HepG2 (cell line): Measurements from ENCODE around the gene TRIM8. TPM values are rescaled to one million over a fixed set of nuclear protein-coding genes. Genes with fewer than 3 reads are reported as not detected.

Source experiments
- ATAC-seq: fragments of 200-7000 bp; cut with Tn5 transposase; 3 replicates; pipeline ENCODE4 v1.9.1; 2020; ENCODE audit warnings: mild to moderate bottlenecking, moderate library complexity
- BruUV-seq: library from RNA; stranded (reverse); fragments of 400-500 nt; replicated peaks from 2 replicates; lab custom pipeline; 2021; lab: Mats Ljungman, UMichigan
- CTCF ChIA-PET: fragments of 300-600 bp; formaldehyde crosslinking; extraction: SDS; loops from one replicate; lab custom pipeline; 2021; ENCODE audit warnings: low total read pairs, inconsistent platforms, low intra/inter-chr PET ratio; lab: Yijun Ruan, JAX
- POLR2A ChIA-PET: fragments of 350-600 bp; sonication (Branson Sonifier 250); formaldehyde crosslinking; loops from one replicate; lab custom pipeline; 2020; ENCODE audit warnings: antibody characterized with exemption, inconsistent platforms; lab: Yijun Ruan, JAX
- DNase-seq: peaks from one replicate; pipeline ENCODE4 v3.0.0-alpha.2; 2015; ENCODE audit warnings: low spot score
- FAIRE-seq: peaks from 3 replicates; lab custom pipeline; 2011; peaks lifted over from hg19 to GRCh38; lab: Jason Lieb, UNC
- H2AFZ ChIP-seq: one replicate; pipeline ENCODE4 v1.6.1; 2011; ENCODE audit warnings: low read length, inconsistent platforms
- H3K27ac ChIP-seq: fragments of 300-600 bp; 3 replicates; pipeline ENCODE4 v1.8.0; 2011; ENCODE audit warnings: mixed run types, mild to moderate bottlenecking, mixed read lengths, low read length, inconsistent platforms; ENCODE audit not compliant: insufficient read depth; ENCODE audit errors: extremely low read length
- H3K27me3 ChIP-seq, 2 experiments: fragments of 200-600 bp in 1 of 2; 2 replicates in 1 of 2; 3 replicates in 1 of 2; pipeline versions ENCODE4 v1.6.0 to v1.8.0; 2011; ENCODE audit warnings: low read length in 2 of 2, mild to moderate bottlenecking in 2 of 2, moderate library complexity in 2 of 2, inconsistent platforms in 1 of 2; ENCODE audit not compliant: insufficient read depth in 2 of 2, control insufficient read depth in 1 of 2
- H3K36me3 ChIP-seq, 2 experiments: fragments of 200-600 bp in 1 of 2; replicated peaks in 1 of 2; 2 replicates in 1 of 2; 3 replicates in 1 of 2; pipeline versions ENCODE4 v1.5.1 to v1.8.0; 2011; ENCODE audit warnings: low read length in 2 of 2, inconsistent platforms in 1 of 2; ENCODE audit not compliant: insufficient read depth in 2 of 2, control insufficient read depth in 1 of 2
- H3K4me1 ChIP-seq: 2 replicates; pipeline ENCODE4 v1.5.1; 2012; ENCODE audit warnings: low read length, inconsistent platforms; ENCODE audit not compliant: insufficient read depth
- H3K4me2 ChIP-seq: 2 replicates; pipeline ENCODE4 v1.6.0; 2011; ENCODE audit warnings: low read depth, low read length, inconsistent platforms
- H3K4me3 ChIP-seq, 3 experiments: fragments of 200-600 bp in 1 of 3; sonication (generic), shearing (Covaris generic) in 1 of 3; replicated peaks in 1 of 3; 2 replicates each; pipeline ENCODE4 v1.5.1; 2011 to 2016; ENCODE audit warnings: low read length in 3 of 3, inconsistent platforms in 2 of 3, low read depth in 2 of 3, mild to moderate bottlenecking in 2 of 3, control low read depth in 1 of 3, mixed read lengths in 1 of 3; ENCODE audit not compliant: insufficient read depth in 1 of 3
- H3K79me2 ChIP-seq: one replicate; pipeline ENCODE4 v1.6.1; 2011; ENCODE audit warnings: low read length, inconsistent platforms; ENCODE audit not compliant: insufficient read depth
- H3K9ac ChIP-seq: 2 replicates; pipeline ENCODE4 v1.6.0; 2011; ENCODE audit warnings: mild to moderate bottlenecking, low read depth, low read length, inconsistent platforms; ENCODE audit not compliant: insufficient read depth
- H3K9me3 ChIP-seq: 2 replicates; pipeline ENCODE4 v1.5.1; 2012; ENCODE audit warnings: mild to moderate bottlenecking, low read length
- H4K20me1 ChIP-seq: 2 replicates; pipeline ENCODE4 v1.6.0; 2011; ENCODE audit warnings: inconsistent platforms, mild to moderate bottlenecking, low read length, moderate library complexity; ENCODE audit not compliant: insufficient read depth
- CHCHD3 ChIP-seq: sonication (generic); formaldehyde crosslinking; IDR thresholded peaks from 2 replicates; pipeline ENCODE4 v1.8.0; 2022; ENCODE audit warnings: mild to moderate bottlenecking, missing genetic modification reagents, moderate library complexity
- FOXA3 ChIP-seq: IDR thresholded peaks from 2 replicates; pipeline ENCODE4 v1.6.1; 2016; ENCODE audit warnings: missing genetic modification reagents, missing compliant biosample characterization
- KDM1A ChIP-seq: IDR thresholded peaks from 2 replicates; pipeline ENCODE4 v1.6.1; 2016; ENCODE audit warnings: missing compliant biosample characterization
- MYC ChIP-seq: sonication (generic); formaldehyde crosslinking; IDR thresholded peaks from 2 replicates; pipeline ENCODE4 v1.9.0; 2021; ENCODE audit warnings: missing genetic modification reagents, borderline replicate concordance
- SOX5 ChIP-seq: IDR thresholded peaks from 2 replicates; pipeline ENCODE4 v1.6.1; 2016; ENCODE audit warnings: borderline replicate concordance
- THAP11 ChIP-seq: IDR thresholded peaks from 2 replicates; pipeline ENCODE4 v1.6.1; 2016; ENCODE audit warnings: missing biosample characterization, missing genetic modification reagents
- ZFP1 ChIP-seq: IDR thresholded peaks from 2 replicates; pipeline ENCODE4 v1.6.1; 2016
- ZNF446 ChIP-seq: sonication (generic); formaldehyde crosslinking; IDR thresholded peaks from 2 replicates; pipeline ENCODE4 v1.5.0; 2020; ENCODE audit warnings: mild to moderate bottlenecking, missing genetic modification reagents
- ZNF737 ChIP-seq: sonication (generic); formaldehyde crosslinking; IDR thresholded peaks from 2 replicates; pipeline ENCODE4 v1.5.0; 2020; ENCODE audit warnings: missing genetic modification reagents, mild to moderate bottlenecking, borderline replicate concordance
- ZNF749 ChIP-seq: sonication (generic); formaldehyde crosslinking; IDR thresholded peaks from 2 replicates; pipeline ENCODE4 v1.8.0; 2022; ENCODE audit warnings: mild to moderate bottlenecking, missing genetic modification reagents, moderate library complexity, borderline replicate concordance
- WGBS: methylation state at CpG from one replicate; pipeline ENCODE4 v1.1.6; 2017; ENCODE audit warnings: low lambda C conversion rate; 5-methylcytosine and 5-hydroxymethylcytosine counted together
- in situ Hi-C: cut with HindIII; loops from 2 replicates; pipeline ENCODE4 v1.10.0; 2017; ENCODE audit warnings: low pct_unique_long_range_greater_than_20kb; ENCODE audit not compliant: extremely low pct_ligation_motif_present
- intact Hi-C: fragments of 100-400 bp; cut with micrococcal nuclease; formaldehyde crosslinking; loops from one replicate; pipeline ENCODE4 v1.10.0; 2022; ENCODE audit not compliant: unreplicated experiment
- polyA plus RNA-seq, 8 experiments: library from polyadenylated mRNA; depleted of rRNA in 3 of 8; stranded (reverse) in 7 of 8; unstranded in 1 of 8; fragments of >200 nt; fragmentation: Illumina TruSeq in 4 of 8; extraction: Trizol in 4 of 8; gene quantifications; 2 replicates each; pipeline versions ENCODE4 v1.2.1 to v1.2.3, GENCODE V29; 2011 to 2016; ENCODE audit warnings: low read depth in 4 of 8, missing spikeins in 1 of 8, mixed read lengths in 1 of 8; ENCODE audit not compliant: insufficient read depth in 1 of 8
- total RNA-seq, 5 experiments: library from RNA; depleted of rRNA; stranded (reverse); fragments of >200 nt; fragmentation: Illumina TruSeq; extraction: Trizol; gene quantifications; 2 replicates each; pipeline ENCODE4 v1.2.3, GENCODE V29; 2016; ENCODE audit warnings: low read depth in 1 of 5
- TF ChIP-seq, protein P1 (sequence below): sonication (generic); formaldehyde crosslinking; IDR thresholded peaks from 2 replicates; pipeline ENCODE4 v1.5.0; 2020; ENCODE audit warnings: missing genetic modification reagents
- TF ChIP-seq, protein P2 (sequence below), 2 experiments: sonication (generic) in 1 of 2; formaldehyde crosslinking in 1 of 2; IDR thresholded peaks; 2 replicates each; pipeline versions ENCODE4 v1.6.1 to v1.9.0; 2014 to 2022; ENCODE audit warnings: antibody characterized with exemption in 1 of 2, borderline replicate concordance in 1 of 2, inconsistent platforms in 1 of 2, low read depth in 1 of 2, missing genetic modification reagents in 1 of 2
- TF ChIP-seq, protein P3 (sequence below): IDR thresholded peaks from 2 replicates; pipeline ENCODE4 v1.6.1; 2012; ENCODE audit warnings: low read depth, low read length, improper control_type of control experiment
- TF ChIP-seq, protein P4 (sequence below): sonication (generic); formaldehyde crosslinking; IDR thresholded peaks from 2 replicates; pipeline ENCODE4 v1.4.0; 2020; ENCODE audit warnings: missing genetic modification reagents

Gene TRIM8
- total and polyA plus RNA-seq, 2 of the 13 experiments (the other 11 are each of a cell fraction or from before 2014, with no cell fraction given): 38.9 to 66.5 TPM

DNA sequence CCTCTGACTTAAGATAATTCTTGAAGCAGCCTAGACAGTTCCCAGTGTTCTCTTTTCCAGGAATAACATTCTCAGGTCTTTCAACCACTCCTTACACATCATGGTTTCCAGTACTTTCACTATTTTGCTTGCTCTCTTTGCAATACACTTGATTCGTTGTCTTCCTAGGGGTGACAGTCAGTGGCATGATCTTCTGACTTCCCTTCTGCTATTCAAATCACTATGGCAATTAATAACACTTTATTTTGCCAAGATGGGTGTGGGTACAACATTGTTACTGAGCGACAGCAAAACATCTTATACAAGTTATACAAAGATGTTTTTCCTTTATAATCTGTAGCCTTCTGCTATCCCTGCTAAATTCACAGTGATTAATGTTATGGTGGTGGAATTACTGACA, 54.6 kb downstream of the TRIM8 start:
- Histone ChIP-seq H3K4me3 (no peak overlapping the region), H3K27me3 (no peaks in the 10 kb centered on the region), H2AFZ (no peak overlapping the region), H3K4me2 (no peak overlapping the region), H3K4me1 (no peaks in the 10 kb centered on the region), H3K9me3 (no peaks in the 10 kb centered on the region), H4K20me1 (no peaks in the 10 kb centered on the region), H3K27ac (no peak overlapping the region), H3K79me2 (no peaks in the 10 kb centered on the region), H3K9ac (no peak overlapping the region), H3K36me3 (peaks cover 5 to 21% of the 10 kb centered on the region in 2 experiments; a peak in 3 of 5 replicates)
- intact Hi-C loops (no loop called here), in situ Hi-C loops (no loop called here)
- ATAC-seq: no peak
- ChIA-PET POLR2A (no interaction called here), CTCF (no interaction called here)
- DNase-seq: no peak
- no TSS peak for BruUV-seq
- 94% methylated on average over 2 of the region's 2 CpGs for WGBS
- no peak for FAIRE-seq
- TF ChIP-seq ZNF446 (no peak), THAP11 (CRISPR knock-in tag) (no peak), FOXA3 (no peak), SOX5 (CRISPR knock-in tag) (no peak), CHCHD3 (CRISPR knock-in tag) (no peak), KDM1A (CRISPR knock-in tag) (no peak), ZFP1 (no peak), ZNF749 (CRISPR knock-in tag) (no peak), MYC (no peak), ZNF737 (CRISPR knock-in tag) (no peak)
- TF ChIP-seq, protein P1, sequence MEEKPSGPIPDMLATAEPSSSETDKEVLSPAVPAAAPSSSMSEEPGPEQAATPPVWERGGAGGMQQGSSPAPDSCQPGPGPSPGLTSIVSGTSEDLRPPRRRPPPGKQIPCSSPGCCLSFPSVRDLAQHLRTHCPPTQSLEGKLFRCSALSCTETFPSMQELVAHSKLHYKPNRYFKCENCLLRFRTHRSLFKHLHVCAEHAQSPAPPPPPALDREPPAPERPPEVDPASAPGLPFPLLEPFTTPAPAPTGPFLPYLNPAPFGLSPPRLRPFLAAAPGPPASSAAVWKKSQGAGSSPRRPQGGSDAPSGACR: no peak
- TF ChIP-seq, protein P2, sequence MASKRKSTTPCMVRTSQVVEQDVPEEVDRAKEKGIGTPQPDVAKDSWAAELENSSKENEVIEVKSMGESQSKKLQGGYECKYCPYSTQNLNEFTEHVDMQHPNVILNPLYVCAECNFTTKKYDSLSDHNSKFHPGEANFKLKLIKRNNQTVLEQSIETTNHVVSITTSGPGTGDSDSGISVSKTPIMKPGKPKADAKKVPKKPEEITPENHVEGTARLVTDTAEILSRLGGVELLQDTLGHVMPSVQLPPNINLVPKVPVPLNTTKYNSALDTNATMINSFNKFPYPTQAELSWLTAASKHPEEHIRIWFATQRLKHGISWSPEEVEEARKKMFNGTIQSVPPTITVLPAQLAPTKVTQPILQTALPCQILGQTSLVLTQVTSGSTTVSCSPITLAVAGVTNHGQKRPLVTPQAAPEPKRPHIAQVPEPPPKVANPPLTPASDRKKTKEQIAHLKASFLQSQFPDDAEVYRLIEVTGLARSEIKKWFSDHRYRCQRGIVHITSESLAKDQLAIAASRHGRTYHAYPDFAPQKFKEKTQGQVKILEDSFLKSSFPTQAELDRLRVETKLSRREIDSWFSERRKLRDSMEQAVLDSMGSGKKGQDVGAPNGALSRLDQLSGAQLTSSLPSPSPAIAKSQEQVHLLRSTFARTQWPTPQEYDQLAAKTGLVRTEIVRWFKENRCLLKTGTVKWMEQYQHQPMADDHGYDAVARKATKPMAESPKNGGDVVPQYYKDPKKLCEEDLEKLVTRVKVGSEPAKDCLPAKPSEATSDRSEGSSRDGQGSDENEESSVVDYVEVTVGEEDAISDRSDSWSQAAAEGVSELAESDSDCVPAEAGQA (IDR thresholded peaks at IDR 0.05; ENCODE audit: low read depth): no peak
- TF ChIP-seq, protein P2 (CRISPR knock-in tag; IDR thresholded peaks at IDR 0.05; ENCODE audit: borderline replicate concordance): no peak
- TF ChIP-seq, protein P3, sequence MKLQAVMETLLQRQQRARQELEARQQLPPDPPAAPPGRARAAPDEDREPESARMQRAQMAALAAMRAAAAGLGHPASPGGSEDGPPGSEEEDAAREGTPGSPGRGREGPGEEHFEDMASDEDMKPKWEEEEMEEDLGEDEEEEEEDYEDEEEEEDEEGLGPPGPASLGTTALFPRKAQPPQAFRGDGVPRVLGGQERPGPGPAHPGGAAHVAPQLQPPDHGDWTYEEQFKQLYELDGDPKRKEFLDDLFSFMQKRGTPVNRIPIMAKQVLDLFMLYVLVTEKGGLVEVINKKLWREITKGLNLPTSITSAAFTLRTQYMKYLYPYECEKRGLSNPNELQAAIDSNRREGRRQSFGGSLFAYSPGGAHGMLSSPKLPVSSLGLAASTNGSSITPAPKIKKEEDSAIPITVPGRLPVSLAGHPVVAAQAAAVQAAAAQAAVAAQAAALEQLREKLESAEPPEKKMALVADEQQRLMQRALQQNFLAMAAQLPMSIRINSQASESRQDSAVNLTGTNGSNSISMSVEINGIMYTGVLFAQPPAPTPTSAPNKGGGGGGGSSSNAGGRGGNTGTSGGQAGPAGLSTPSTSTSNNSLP: no peak
- TF ChIP-seq, protein P4, sequence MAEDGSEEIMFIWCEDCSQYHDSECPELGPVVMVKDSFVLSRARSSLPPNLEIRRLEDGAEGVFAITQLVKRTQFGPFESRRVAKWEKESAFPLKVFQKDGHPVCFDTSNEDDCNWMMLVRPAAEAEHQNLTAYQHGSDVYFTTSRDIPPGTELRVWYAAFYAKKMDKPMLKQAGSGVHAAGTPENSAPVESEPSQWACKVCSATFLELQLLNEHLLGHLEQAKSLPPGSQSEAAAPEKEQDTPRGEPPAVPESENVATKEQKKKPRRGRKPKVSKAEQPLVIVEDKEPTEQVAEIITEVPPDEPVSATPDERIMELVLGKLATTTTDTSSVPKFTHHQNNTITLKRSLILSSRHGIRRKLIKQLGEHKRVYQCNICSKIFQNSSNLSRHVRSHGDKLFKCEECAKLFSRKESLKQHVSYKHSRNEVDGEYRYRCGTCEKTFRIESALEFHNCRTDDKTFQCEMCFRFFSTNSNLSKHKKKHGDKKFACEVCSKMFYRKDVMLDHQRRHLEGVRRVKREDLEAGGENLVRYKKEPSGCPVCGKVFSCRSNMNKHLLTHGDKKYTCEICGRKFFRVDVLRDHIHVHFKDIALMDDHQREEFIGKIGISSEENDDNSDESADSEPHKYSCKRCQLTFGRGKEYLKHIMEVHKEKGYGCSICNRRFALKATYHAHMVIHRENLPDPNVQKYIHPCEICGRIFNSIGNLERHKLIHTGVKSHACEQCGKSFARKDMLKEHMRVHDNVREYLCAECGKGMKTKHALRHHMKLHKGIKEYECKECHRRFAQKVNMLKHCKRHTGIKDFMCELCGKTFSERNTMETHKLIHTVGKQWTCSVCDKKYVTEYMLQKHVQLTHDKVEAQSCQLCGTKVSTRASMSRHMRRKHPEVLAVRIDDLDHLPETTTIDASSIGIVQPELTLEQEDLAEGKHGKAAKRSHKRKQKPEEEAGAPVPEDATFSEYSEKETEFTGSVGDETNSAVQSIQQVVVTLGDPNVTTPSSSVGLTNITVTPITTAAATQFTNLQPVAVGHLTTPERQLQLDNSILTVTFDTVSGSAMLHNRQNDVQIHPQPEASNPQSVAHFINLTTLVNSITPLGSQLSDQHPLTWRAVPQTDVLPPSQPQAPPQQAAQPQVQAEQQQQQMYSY (CRISPR knock-in tag): no peak
